Measurements from ENCODE around the gene TRIM33. TPM values are rescaled to one million over a fixed set of nuclear protein-coding genes. Genes with fewer than 3 reads are reported as not detected.

TRIM33 gene
- total RNA-seq, 1 experiment from 2014 or later = 41.2 TPM

DNA sequence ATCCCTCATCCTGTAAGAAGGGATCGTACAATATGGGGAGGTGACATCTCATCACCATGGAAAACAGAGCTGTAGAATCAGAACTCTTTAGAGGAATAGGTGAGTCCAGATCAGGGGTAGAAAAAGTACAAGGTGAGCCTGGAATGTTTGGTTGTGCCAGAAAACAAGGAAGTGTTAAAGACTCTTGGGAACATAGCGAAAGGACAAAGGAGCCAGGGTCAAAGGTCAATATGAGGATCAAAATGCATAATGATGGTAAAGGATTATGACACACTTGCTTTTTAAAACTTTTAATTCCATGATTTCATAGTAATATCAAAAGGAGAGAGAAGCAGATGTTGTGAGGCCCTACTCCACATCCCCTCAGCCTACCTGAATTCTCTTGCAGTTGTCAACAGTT is 19.2 kb upstream of the TRIM33 start:
- no peaks in the 10 kb centered on the region for H3K36me3 ChIP-seq (ENCODE audit: control insufficient read depth in 1 of 2, insufficient read depth in 2 of 2, low read length in 2 of 2)
- H3K79me2 ChIP-seq (ENCODE audit: insufficient read depth, low read length) = no peaks in the 10 kb centered on the region
- H3K4me2 ChIP-seq (ENCODE audit: low read length) = no peak overlapping the region
- H3K27ac ChIP-seq (ENCODE audit: low read depth, low read length) = no peak overlapping the region
- no peaks in the 10 kb centered on the region for H4K20me1 ChIP-seq (ENCODE audit: insufficient read depth)
- BruUV-seq (replicated peaks) = no TSS peak
- H3K4me1 ChIP-seq (ENCODE audit: control insufficient read depth in 1 of 2, insufficient read depth in 2 of 2, low read length in 2 of 2) = no peaks in the 10 kb centered on the region
- RAD21 ChIA-PET (ENCODE audit: low non-redundant PET in 1 of 2, low total read pairs in 2 of 2, uncharacterized antibody in 2 of 2, unreplicated experiment in 2 of 2) = no interaction called here
- H3K4me3 ChIP-seq (replicated peaks in 1 of 2; ENCODE audit: low read depth in 1 of 2, low read length in 2 of 2) = no peak overlapping the region
- no peak overlapping the region for H3K9ac ChIP-seq (ENCODE audit: low read length)
- DNase-seq (ENCODE audit: low read depth, low spot score) (no peak), ATAC-seq (no peak)
- TF ChIP-seq TCF7L2 (IDR thresholded peaks at IDR 0.05; ENCODE audit: borderline replicate concordance, extremely low read depth, insufficient read depth, insufficient read length) (no peak), JUND (IDR thresholded peaks at IDR 0.05) (no peak), FOSL1 (IDR thresholded peaks at IDR 0.05; ENCODE audit: low read depth) (no peak), EZH2 (IDR thresholded peaks at IDR 0.05) (no peak), POLR2A (IDR thresholded peaks at IDR 0.05; ENCODE audit: borderline replicate concordance, extremely low read depth, insufficient read depth, insufficient read length) (no peak), SIN3A (IDR thresholded peaks at IDR 0.05; ENCODE audit: low read depth) (no peak), ZFX (IDR thresholded peaks at IDR 0.05) (no peak)
- H2AFZ ChIP-seq (ENCODE audit: low read depth, low read length, poor library complexity, severe bottlenecking) = no peak overlapping the region
- no peaks in the 10 kb centered on the region for H3K9me2 ChIP-seq (ENCODE audit: insufficient read depth)
- CTCF ChIA-PET = no interaction called here
- H3K9me3 ChIP-seq (ENCODE audit: control insufficient read depth in 1 of 2, insufficient read depth in 1 of 2, low read depth in 1 of 2, low read length in 2 of 2) = no peaks in the 10 kb centered on the region
- POLR2A ChIA-PET = no interaction called here
- no peaks in the 10 kb centered on the region for H3K27me3 ChIP-seq (ENCODE audit: insufficient read depth, low read length)
- intact Hi-C loops (cut with micrococcal nuclease) = no loop called here

GRCh38 chr1:114524944-114525343 is 13.9 kb upstream of the TRIM33 start:
- CTCF ChIA-PET = no interaction called here
- ATAC-seq (peak; percentile 86), DNase-seq (ENCODE audit: low read depth, low spot score) (peak; percentile 16)
- H3K27ac ChIP-seq (ENCODE audit: low read depth, low read length) = no peak overlapping the region
- H3K36me3 ChIP-seq (ENCODE audit: control insufficient read depth in 1 of 2, insufficient read depth in 2 of 2, low read length in 2 of 2) = no peaks in the 10 kb centered on the region
- intact Hi-C loops (cut with micrococcal nuclease) = no loop called here
- H3K4me3 ChIP-seq (replicated peaks in 1 of 2; ENCODE audit: low read depth in 1 of 2, low read length in 2 of 2) = no peak overlapping the region
- no peaks in the 10 kb centered on the region for H3K9me3 ChIP-seq (ENCODE audit: control insufficient read depth in 1 of 2, insufficient read depth in 1 of 2, low read depth in 1 of 2, low read length in 2 of 2)
- H3K9ac ChIP-seq (ENCODE audit: low read length) = no peak overlapping the region
- TF ChIP-seq, protein P1, sequence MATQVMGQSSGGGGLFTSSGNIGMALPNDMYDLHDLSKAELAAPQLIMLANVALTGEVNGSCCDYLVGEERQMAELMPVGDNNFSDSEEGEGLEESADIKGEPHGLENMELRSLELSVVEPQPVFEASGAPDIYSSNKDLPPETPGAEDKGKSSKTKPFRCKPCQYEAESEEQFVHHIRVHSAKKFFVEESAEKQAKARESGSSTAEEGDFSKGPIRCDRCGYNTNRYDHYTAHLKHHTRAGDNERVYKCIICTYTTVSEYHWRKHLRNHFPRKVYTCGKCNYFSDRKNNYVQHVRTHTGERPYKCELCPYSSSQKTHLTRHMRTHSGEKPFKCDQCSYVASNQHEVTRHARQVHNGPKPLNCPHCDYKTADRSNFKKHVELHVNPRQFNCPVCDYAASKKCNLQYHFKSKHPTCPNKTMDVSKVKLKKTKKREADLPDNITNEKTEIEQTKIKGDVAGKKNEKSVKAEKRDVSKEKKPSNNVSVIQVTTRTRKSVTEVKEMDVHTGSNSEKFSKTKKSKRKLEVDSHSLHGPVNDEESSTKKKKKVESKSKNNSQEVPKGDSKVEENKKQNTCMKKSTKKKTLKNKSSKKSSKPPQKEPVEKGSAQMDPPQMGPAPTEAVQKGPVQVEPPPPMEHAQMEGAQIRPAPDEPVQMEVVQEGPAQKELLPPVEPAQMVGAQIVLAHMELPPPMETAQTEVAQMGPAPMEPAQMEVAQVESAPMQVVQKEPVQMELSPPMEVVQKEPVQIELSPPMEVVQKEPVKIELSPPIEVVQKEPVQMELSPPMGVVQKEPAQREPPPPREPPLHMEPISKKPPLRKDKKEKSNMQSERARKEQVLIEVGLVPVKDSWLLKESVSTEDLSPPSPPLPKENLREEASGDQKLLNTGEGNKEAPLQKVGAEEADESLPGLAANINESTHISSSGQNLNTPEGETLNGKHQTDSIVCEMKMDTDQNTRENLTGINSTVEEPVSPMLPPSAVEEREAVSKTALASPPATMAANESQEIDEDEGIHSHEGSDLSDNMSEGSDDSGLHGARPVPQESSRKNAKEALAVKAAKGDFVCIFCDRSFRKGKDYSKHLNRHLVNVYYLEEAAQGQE (IDR thresholded peaks at IDR 0.05; ENCODE audit: low read depth) = no peak
- TF ChIP-seq EZH2 (IDR thresholded peaks at IDR 0.05) (no peak), ZNF274 (IDR thresholded peaks at IDR 0.05; ENCODE audit: low read depth, low read length) (no peak), CEBPB (IDR thresholded peaks at IDR 0.05; ENCODE audit: low read depth) (no peak), EZH2phosphoT487 (IDR thresholded peaks at IDR 0.05; ENCODE audit: borderline replicate concordance) (no peak), FOSL1 (IDR thresholded peaks at IDR 0.05; ENCODE audit: low read depth) (no peak), JUND (IDR thresholded peaks at IDR 0.05) (no peak), POLR2A (IDR thresholded peaks at IDR 0.05; ENCODE audit: borderline replicate concordance, extremely low read depth, insufficient read depth, insufficient read length) (no peak), SRF (IDR thresholded peaks at IDR 0.05; ENCODE audit: low read depth) (no peak), ELF1 (IDR thresholded peaks at IDR 0.05; ENCODE audit: borderline replicate concordance, low read depth) (no peak), EGR1 (IDR thresholded peaks at IDR 0.05; ENCODE audit: low read depth) (no peak), SP1 (IDR thresholded peaks at IDR 0.05; ENCODE audit: low read depth) (no peak), POLR2AphosphoS5 (IDR thresholded peaks at IDR 0.05; ENCODE audit: low read depth, low read length) (no peak)
- no peaks in the 10 kb centered on the region for H3K9me2 ChIP-seq (ENCODE audit: insufficient read depth)
- H2AFZ ChIP-seq (ENCODE audit: low read depth, low read length, poor library complexity, severe bottlenecking) = peak overlapping the region; percentile 85
- H3K4me1 ChIP-seq (ENCODE audit: control insufficient read depth in 1 of 2, insufficient read depth in 2 of 2, low read length in 2 of 2) = no peaks in the 10 kb centered on the region
- H3K27me3 ChIP-seq (ENCODE audit: insufficient read depth, low read length) = no peaks in the 10 kb centered on the region
- no peaks in the 10 kb centered on the region for H3K79me2 ChIP-seq (ENCODE audit: insufficient read depth, low read length)
- H3K4me2 ChIP-seq (ENCODE audit: low read length) = no peak overlapping the region
- POLR2A ChIA-PET = interaction anchor here (1.0 kb wide), 1 partner anchor 13 kb away, joined by 5 read pairs; the partner anchor contains the start of gene TRIM33
- H4K20me1 ChIP-seq (ENCODE audit: insufficient read depth) = no peaks in the 10 kb centered on the region
- BruUV-seq (replicated peaks) = no TSS peak
- RAD21 ChIA-PET (ENCODE audit: low non-redundant PET in 1 of 2, low total read pairs in 2 of 2, uncharacterized antibody in 2 of 2, unreplicated experiment in 2 of 2) = no interaction called here
